ENCODE results near the gene SLC15A3. TPM values are rescaled to one million over a fixed set of nuclear protein-coding genes. Genes with fewer than 3 reads are reported as not detected.

SLC15A3 gene
- total RNA-seq, 4 donors from 2014 or later = 8.1 to 18.9 (median 12.6) TPM

DNA sequence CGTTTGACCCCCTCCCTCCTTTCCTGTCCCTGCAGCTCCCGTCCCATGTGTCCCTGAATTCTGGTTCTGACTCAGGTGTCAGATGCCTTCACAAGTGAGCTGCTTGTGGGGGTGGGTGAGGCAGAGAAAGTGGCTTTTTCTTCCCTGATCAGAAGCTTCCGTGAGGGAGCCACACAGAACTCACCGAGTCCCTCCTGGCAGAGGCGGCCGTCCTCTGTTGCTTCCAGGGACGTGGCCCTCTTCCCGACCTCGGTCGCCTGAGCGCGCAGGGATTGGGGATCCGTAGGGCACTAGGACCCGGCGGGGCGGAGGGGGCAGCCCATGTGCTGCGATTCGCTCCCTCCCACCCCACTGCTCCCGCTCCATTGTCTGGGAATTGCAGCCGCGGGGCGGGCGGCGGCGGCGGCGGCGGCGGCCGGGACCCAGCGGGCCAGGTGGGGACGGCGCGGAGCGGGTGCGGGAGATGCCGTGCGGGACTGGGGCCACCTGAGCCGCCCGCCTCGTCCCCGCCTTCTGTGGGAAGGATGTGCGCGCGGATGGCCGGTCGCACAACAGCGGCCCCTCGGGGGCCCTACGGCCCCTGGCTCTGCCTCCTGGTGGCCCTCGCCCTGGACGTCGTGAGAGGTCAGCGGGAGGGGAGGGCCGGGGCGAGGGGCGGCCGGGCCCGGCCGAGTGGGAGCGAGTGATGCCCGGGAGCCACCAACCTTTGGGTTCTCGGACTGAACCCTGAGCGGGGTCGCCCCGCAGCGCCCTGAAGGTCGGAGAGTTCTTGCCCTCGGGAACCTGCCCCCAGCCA is 27.7 kb downstream of the SLC15A3 start, which contains the start of gene TMEM132A:
TMEM132A (plus strand) TSS at position 351 of the 796 bp plus-strand sequence; CDS start at position 525, 174 bp downstream.
- Histone ChIP-seq H3K4me1 (peaks cover 15 to 19% (median 18%) of the 10 kb centered on the region in 4 donors), H3K9me3 (no peaks in the 10 kb centered on the region), H3K27me3 (peaks cover 26% of the 10 kb centered on the region), H3K27ac (no peak within 1 kb of the TSS), H3K4me3 (peak within 1 kb of the TSS; percentile 43 to 68 (median 55)), H3K36me3 (peaks cover 0 to 29% (median 13%) of the 10 kb centered on the region in 4 donors)
- 0% methylated on average over 25 of the region's 69 CpGs; no CpG with 5 or more reads in 1 of the 2 donors for WGBS, 2 donors (ENCODE audit: low coverage in 1 of 2)
- DNase-seq = peak; percentile 74
- intact Hi-C loops (cut with DNase I; ENCODE audit: low total_unique reads) = no loop called here
- TF ChIP-seq EP300 (IDR thresholded peaks at IDR 0.05; ENCODE audit: low read depth) = no peak
- TF ChIP-seq, protein P1, sequence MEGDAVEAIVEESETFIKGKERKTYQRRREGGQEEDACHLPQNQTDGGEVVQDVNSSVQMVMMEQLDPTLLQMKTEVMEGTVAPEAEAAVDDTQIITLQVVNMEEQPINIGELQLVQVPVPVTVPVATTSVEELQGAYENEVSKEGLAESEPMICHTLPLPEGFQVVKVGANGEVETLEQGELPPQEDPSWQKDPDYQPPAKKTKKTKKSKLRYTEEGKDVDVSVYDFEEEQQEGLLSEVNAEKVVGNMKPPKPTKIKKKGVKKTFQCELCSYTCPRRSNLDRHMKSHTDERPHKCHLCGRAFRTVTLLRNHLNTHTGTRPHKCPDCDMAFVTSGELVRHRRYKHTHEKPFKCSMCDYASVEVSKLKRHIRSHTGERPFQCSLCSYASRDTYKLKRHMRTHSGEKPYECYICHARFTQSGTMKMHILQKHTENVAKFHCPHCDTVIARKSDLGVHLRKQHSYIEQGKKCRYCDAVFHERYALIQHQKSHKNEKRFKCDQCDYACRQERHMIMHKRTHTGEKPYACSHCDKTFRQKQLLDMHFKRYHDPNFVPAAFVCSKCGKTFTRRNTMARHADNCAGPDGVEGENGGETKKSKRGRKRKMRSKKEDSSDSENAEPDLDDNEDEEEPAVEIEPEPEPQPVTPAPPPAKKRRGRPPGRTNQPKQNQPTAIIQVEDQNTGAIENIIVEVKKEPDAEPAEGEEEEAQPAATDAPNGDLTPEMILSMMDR (IDR thresholded peaks at IDR 0.05) = no peak
- no peak for TF ChIP-seq POLR2A (IDR thresholded peaks at IDR 0.05)
- TF ChIP-seq POLR2AphosphoS5 (IDR thresholded peaks at IDR 0.05) = no peak
- in situ Hi-C loops (cut with MboI; ENCODE audit: low pct_ligation_motif_present in 1 of 4, low pct_unique_long_range_greater_than_20kb in 1 of 4, low sequenced_read_pairs in 3 of 4) = no loop called here

DNA sequence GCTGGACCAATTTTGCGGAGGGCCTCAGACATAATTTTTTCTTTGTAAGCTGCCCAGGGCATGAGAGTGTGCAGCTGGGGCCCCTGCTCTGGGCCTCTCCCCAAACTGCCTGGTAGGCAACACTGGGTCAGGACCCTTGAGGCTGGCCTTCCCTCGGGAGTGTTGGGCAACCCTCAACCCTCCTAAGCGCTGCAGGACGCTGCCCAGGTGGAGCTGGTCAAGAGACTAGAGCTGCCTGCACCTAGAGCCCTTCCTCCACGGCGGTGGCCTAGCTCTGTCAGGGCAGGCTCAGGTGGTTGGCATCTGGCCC is 28.2 kb downstream of the SLC15A3 start:
- 58% methylated on average over 6 of the region's 6 CpGs; no CpG with 5 or more reads in 1 of the 2 donors for WGBS, 2 donors (ENCODE audit: low coverage in 1 of 2)
- intact Hi-C loops (cut with DNase I; ENCODE audit: low total_unique reads) (no loop called here), in situ Hi-C loops (cut with MboI; ENCODE audit: low pct_ligation_motif_present in 1 of 4, low pct_unique_long_range_greater_than_20kb in 1 of 4, low sequenced_read_pairs in 3 of 4) (no loop called here)
- Histone ChIP-seq H3K9me3 (no peaks in the 10 kb centered on the region), H3K4me3 (peak overlapping the region in 2 of 4 donors; percentile 58 to 68), H3K36me3 (peaks cover 0 to 29% (median 13%) of the 10 kb centered on the region in 4 donors), H3K4me1 (peaks cover 16 to 20% (median 19%) of the 10 kb centered on the region in 4 donors), H3K27me3 (peaks cover 26% of the 10 kb centered on the region), H3K27ac (no peak overlapping the region)
- DNase-seq = no peak
- TF ChIP-seq EP300 (IDR thresholded peaks at IDR 0.05; ENCODE audit: low read depth) (no peak), POLR2A (IDR thresholded peaks at IDR 0.05) (no peak), POLR2AphosphoS5 (IDR thresholded peaks at IDR 0.05) (no peak)
- TF ChIP-seq, protein P1 (IDR thresholded peaks at IDR 0.05) = no peak

DNA sequence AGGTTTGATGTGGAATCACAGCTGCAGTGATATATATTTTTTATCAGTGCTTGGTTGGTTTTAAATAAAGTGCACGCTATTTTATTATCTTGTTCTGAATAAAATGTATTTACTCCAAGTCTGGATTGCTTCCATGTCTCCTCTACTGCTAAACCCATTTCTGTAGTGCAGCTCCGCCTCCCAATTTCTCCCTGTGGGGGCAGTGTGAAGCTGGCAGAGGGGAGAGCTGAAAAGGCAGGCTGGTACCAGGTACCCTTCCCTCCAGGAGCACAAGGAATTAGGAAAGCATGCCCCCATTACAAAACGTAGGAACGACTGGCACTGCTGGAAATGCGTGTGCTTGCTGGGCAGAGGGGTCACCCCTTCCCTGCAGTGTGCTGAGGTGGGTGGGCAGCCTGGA is 28.6 kb downstream of the SLC15A3 start:
- intact Hi-C loops (cut with DNase I; ENCODE audit: low total_unique reads) = no loop called here
- no peak for DNase-seq
- Histone ChIP-seq H3K9me3 (no peaks in the 10 kb centered on the region), H3K36me3 (peaks cover 0 to 29% (median 13%) of the 10 kb centered on the region in 4 donors), H3K4me1 (peaks cover 16 to 22% (median 19%) of the 10 kb centered on the region in 4 donors), H3K27ac (no peak overlapping the region), H3K27me3 (peaks cover 26% of the 10 kb centered on the region), H3K4me3 (no peak overlapping the region)
- no peak for TF ChIP-seq POLR2AphosphoS5 (IDR thresholded peaks at IDR 0.05)
- no peak for TF ChIP-seq EP300 (IDR thresholded peaks at IDR 0.05; ENCODE audit: low read depth)
- no peak for TF ChIP-seq POLR2A (IDR thresholded peaks at IDR 0.05)
- TF ChIP-seq, protein P1 (IDR thresholded peaks at IDR 0.05) = no peak
- 60 to 76% methylated on average over 1 to 5 of the region's 5 CpGs for WGBS, 2 donors (ENCODE audit: low coverage in 1 of 2)
- in situ Hi-C loops (cut with MboI; ENCODE audit: low pct_ligation_motif_present in 1 of 4, low pct_unique_long_range_greater_than_20kb in 1 of 4, low sequenced_read_pairs in 3 of 4) = no loop called here

DNA sequence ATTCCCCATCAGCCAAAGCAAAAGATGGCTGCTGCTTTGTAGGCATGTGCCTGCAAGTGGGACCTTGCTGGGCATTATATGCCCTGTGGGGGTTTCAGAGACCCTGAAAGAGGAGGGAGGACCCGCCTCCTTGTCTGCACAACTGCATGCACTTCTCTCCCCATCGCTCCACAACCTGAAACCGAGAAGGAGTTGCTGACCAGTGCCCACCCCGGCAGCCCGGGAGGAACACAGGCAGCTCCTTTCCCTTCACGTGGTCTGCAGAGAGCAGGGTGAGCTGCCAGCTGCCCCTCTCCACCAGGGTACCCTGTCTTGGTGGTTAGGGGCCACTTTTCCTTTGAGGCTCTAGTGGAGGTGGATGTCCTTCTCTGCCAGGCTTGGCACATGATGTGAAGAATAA is 29.1 kb downstream of the SLC15A3 start:
- H3K4me1 ChIP-seq = peaks cover 16 to 22% (median 19%) of the 10 kb centered on the region in 4 donors
- DNase-seq = no peak
- no peak overlapping the region for H3K4me3 ChIP-seq
- in situ Hi-C loops (cut with MboI; ENCODE audit: low pct_ligation_motif_present in 1 of 4, low pct_unique_long_range_greater_than_20kb in 1 of 4, low sequenced_read_pairs in 3 of 4) (no loop called here), intact Hi-C loops (cut with DNase I; ENCODE audit: low total_unique reads) (no loop called here)
- H3K27ac ChIP-seq = no peak overlapping the region
- 84% methylated on average over 5 of the region's 6 CpGs; no CpG with 5 or more reads in 1 of the 2 donors for WGBS, 2 donors (ENCODE audit: low coverage in 1 of 2)
- H3K36me3 ChIP-seq = peaks cover 0 to 29% (median 13%) of the 10 kb centered on the region in 4 donors
- peaks cover 26% of the 10 kb centered on the region for H3K27me3 ChIP-seq
- TF ChIP-seq POLR2A (IDR thresholded peaks at IDR 0.05) (no peak), POLR2AphosphoS5 (IDR thresholded peaks at IDR 0.05) (no peak), EP300 (IDR thresholded peaks at IDR 0.05; ENCODE audit: low read depth) (no peak)
- TF ChIP-seq, protein P1 (IDR thresholded peaks at IDR 0.05) = no peak
- H3K9me3 ChIP-seq = no peaks in the 10 kb centered on the region
